HL-60 (cell line): ENCODE measurements around the gene AK9.

ENCODE experiments used
- DNase-seq, 2 experiments: peaks; one replicate each; pipeline ENCODE4 v3.0.0-alpha.2; 2010 to 2020; ENCODE audit warnings: low read depth in 1 of 2, low spot score in 1 of 2
- H3K27ac ChIP-seq: fragments of 250-450 bp; sonication (Bioruptor Pico); replicated peaks from 2 replicates; pipeline ENCODE4 v1.5.1; 2020; ENCODE audit warnings: mild to moderate bottlenecking, moderate library complexity
- H3K27me3 ChIP-seq: fragments of 250-450 bp; sonication (Bioruptor Pico); 2 replicates; pipeline ENCODE4 v1.5.1; 2021; ENCODE audit warnings: mild to moderate bottlenecking, moderate library complexity; ENCODE audit not compliant: insufficient read depth, poor library complexity, severe bottlenecking
- H3K4me3 ChIP-seq: replicated peaks from 2 replicates; pipeline ENCODE4 v1.5.1; 2011; ENCODE audit warnings: mild to moderate bottlenecking, control low read depth, low read length; ENCODE audit not compliant: insufficient read depth
- CTCF ChIP-seq: IDR thresholded peaks from one replicate; pipeline ENCODE4 v1.5.1; 2011; ENCODE audit warnings: low read length, control low read depth, inconsistent platforms; ENCODE audit not compliant: insufficient read depth
- GABPA ChIP-seq: IDR thresholded peaks from 2 replicates; pipeline ENCODE4 v1.6.1; 2012; ENCODE audit warnings: low read depth
- POLR2AphosphoS5 ChIP-seq: IDR thresholded peaks from 2 replicates; pipeline ENCODE4 v1.6.1; 2012; ENCODE audit warnings: low read depth
- REST ChIP-seq: IDR thresholded peaks from 2 replicates; pipeline ENCODE4 v1.6.1; 2012; ENCODE audit warnings: low read depth; ENCODE audit not compliant: insufficient replicate concordance
- SPI1 ChIP-seq: IDR thresholded peaks from 2 replicates; pipeline ENCODE4 v1.6.1; 2012; ENCODE audit warnings: low read depth, mild to moderate bottlenecking, borderline replicate concordance

The AK9 gene

GRCh38 chr6:109472132-109472995 is 218.6 kb downstream of the AK9 start:
- H3K4me3 ChIP-seq, result no peak overlapping the region
- no peak for DNase-seq
- no peak overlapping the region for H3K27ac ChIP-seq
- TF ChIP-seq SPI1 (no peak), REST (no peak), GABPA (no peak), CTCF (no peak), POLR2AphosphoS5 (no peak)
- no peaks in the 10 kb centered on the region for H3K27me3 ChIP-seq

- H3K4me3 ChIP-seq, result no peak overlapping the region
- no peaks in the 10 kb centered on the region for H3K27me3 ChIP-seq
- no peak overlapping the region for H3K27ac ChIP-seq
- DNase-seq, result no peak
- no peak for TF ChIP-seq GABPA
- no peak for TF ChIP-seq CTCF
- TF ChIP-seq REST, result no peak
- TF ChIP-seq POLR2AphosphoS5, result no peak
- TF ChIP-seq SPI1, result no peak
These were observed 219.7 kb downstream of the AK9 start for GRCh38 chr6:109471105-109471810.

- Histone ChIP-seq H3K4me3 (no peak overlapping the region), H3K27me3 (no peaks in the 10 kb centered on the region), H3K27ac (no peak overlapping the region)
- DNase-seq, result no peak
- no peak for TF ChIP-seq SPI1
- TF ChIP-seq REST, result no peak
- no peak for TF ChIP-seq POLR2AphosphoS5
- TF ChIP-seq GABPA, result no peak
- no peak for TF ChIP-seq CTCF
These were observed 221.3 kb downstream of the AK9 start for GRCh38 chr6:109469591-109470189.
